Common myeloid progenitor, CD34-positive (primary cell): Measurements from ENCODE around the gene NEK4.

ENCODE experiments used
- CTCF ChIA-PET: fragments of 350-600 bp; sonication (Branson Sonifier 250); formaldehyde crosslinking; loops from one replicate; lab custom pipeline; 2021; ENCODE audit warnings: antibody characterized with exemption; lab: Charles Lee
- POLR2A ChIA-PET: fragments of 350-600 bp; sonication (Branson Sonifier 250); formaldehyde crosslinking; loops from one replicate; lab custom pipeline; 2021; ENCODE audit warnings: antibody characterized with exemption; lab: Charles Lee
- DNase-seq, 3 donors: peaks; one replicate each; pipeline versions ENCODE4 v3.0.0 to v3.0.0-alpha.2; 2013
- H3K27ac ChIP-seq, 2 experiments: 1 replicate in 1 of 2; 2 replicates in 1 of 2; pipeline ENCODE4 v1.7.0; 2013; ENCODE audit warnings: inconsistent platforms in 2 of 2, low read length in 2 of 2, mild to moderate bottlenecking in 2 of 2, low read depth in 1 of 2, moderate library complexity in 1 of 2; ENCODE audit not compliant: severe bottlenecking in 2 of 2, insufficient read depth in 1 of 2, poor library complexity in 1 of 2
- H3K27me3 ChIP-seq, 5 experiments: replicated peaks in 2 of 5; 1 replicate in 3 of 5; 2 replicates in 2 of 5; pipeline versions ENCODE4 v1.6.1 to v1.7.0; 2013; ENCODE audit warnings: low read length in 4 of 5, mild to moderate bottlenecking in 2 of 5, moderate library complexity in 2 of 5, inconsistent platforms in 1 of 5; ENCODE audit not compliant: insufficient read depth in 5 of 5, control insufficient read depth in 4 of 5
- H3K36me3 ChIP-seq, 4 experiments: 1 replicate in 2 of 4; 2 replicates in 2 of 4; pipeline versions ENCODE4 v1.6.1 to v1.7.0; 2013; ENCODE audit warnings: low read length in 3 of 4, control low read depth in 1 of 4, mild to moderate bottlenecking in 1 of 4; ENCODE audit not compliant: control insufficient read depth in 4 of 4, insufficient read depth in 4 of 4
- H3K4me1 ChIP-seq, 4 experiments: 1 replicate in 3 of 4; 2 replicates in 1 of 4; pipeline versions ENCODE4 v1.6.1 to v1.7.1; 2013; ENCODE audit warnings: low read length in 3 of 4, mild to moderate bottlenecking in 3 of 4, control low read depth in 1 of 4, inconsistent platforms in 1 of 4, moderate library complexity in 1 of 4; ENCODE audit not compliant: control insufficient read depth in 4 of 4, insufficient read depth in 4 of 4; ENCODE audit errors: control extremely low read depth in 1 of 4
- H3K4me3 ChIP-seq, 7 experiments: 1 replicate in 4 of 7; 2 replicates in 3 of 7; pipeline versions ENCODE4 v1.5.1 to v1.7.0; 2013; ENCODE audit warnings: mild to moderate bottlenecking in 7 of 7, low read length in 6 of 7, moderate library complexity in 6 of 7, inconsistent platforms in 2 of 7, low read depth in 2 of 7, control low read depth in 1 of 7; ENCODE audit not compliant: insufficient read depth in 4 of 7, control insufficient read depth in 1 of 7; ENCODE audit errors: extremely low read depth in 1 of 7
- H3K9me3 ChIP-seq, 5 experiments: 1 replicate in 4 of 5; 2 replicates in 1 of 5; pipeline versions ENCODE4 v1.6.1 to v1.7.1; 2013; ENCODE audit warnings: low read length in 4 of 5, mild to moderate bottlenecking in 2 of 5, inconsistent platforms in 1 of 5, low read depth in 1 of 5, moderate library complexity in 1 of 5; ENCODE audit not compliant: control insufficient read depth in 4 of 5, insufficient read depth in 2 of 5; ENCODE audit errors: control extremely low read depth in 1 of 5
- WGBS: methylation state at CpG from one replicate; pipeline ENCODE4 v1.1.5; 2013; ENCODE audit not compliant: insufficient coverage; 5-methylcytosine and 5-hydroxymethylcytosine counted together

NEK4 gene

DNA sequence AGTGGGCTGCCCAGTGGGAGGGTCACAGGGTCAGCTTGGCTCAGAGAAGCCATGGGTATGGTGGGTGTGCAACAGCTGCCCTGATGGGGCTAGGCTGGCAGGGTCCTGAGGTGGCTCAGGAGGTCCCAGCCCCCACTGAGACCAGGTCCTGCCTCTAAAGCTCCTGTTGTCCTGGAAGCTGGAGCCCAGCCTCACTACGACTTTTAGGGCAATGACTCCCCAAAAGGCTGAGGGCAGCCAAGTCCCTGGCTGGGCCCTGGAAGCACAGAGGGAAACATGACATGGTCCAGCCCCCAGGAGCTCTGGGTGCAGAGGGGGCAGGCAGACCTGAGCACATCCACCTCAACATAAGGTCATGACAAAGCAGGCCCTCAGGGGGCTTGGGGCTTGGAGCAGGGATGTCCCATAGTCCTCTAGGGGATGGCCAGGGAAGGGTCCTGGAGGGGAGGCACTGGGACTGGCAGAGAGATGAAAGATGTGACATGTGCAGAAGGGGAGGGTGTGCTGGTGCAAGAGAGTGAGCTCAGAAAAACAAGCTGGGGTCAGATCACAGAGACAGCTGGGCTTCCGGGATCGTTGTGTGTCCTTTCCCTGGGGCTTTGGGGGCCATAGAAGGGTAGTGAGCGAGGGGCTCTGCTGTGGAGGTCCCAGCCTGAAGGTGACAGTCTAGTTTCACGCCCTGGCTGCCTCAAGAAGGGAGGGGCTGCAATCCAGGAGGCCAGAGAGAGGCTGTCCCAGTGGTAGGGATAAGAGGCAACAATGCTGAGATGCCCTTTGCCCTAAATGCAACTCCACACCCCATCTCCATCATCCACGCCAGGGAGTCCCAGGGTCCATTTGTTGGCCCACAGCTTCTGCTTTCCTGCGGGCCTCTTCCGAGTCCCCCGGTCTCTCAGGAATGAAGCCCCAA lies 23.2 kb upstream of the NEK4 start:
- Histone ChIP-seq H3K4me1 (no peaks in the 10 kb centered on the region), H3K9me3 (no peaks in the 10 kb centered on the region), H3K36me3 (no peaks in the 10 kb centered on the region), H3K27me3 (no peaks in the 10 kb centered on the region), H3K4me3 (no peak overlapping the region), H3K27ac (no peak overlapping the region)
- DNase-seq = no peak
- whole genome bisulfite sequencing = 78% methylated on average over 5 of the region's 9 CpGs
- ChIA-PET CTCF (no interaction called here), POLR2A (no interaction called here)

GRCh38 chr3:52792961-52793695 lies 22.4 kb upstream of the NEK4 start:
- no peaks in the 10 kb centered on the region for H3K9me3 ChIP-seq
- ChIA-PET CTCF (interaction anchor here (0.7 to 1.6 kb wide), 2 partner anchors 10 to 19 kb away, joined by 3 to 5 read pairs; no protein-coding TSS in a partner anchor), POLR2A (no interaction called here)
- H3K4me1 ChIP-seq = no peaks in the 10 kb centered on the region
- H3K36me3 ChIP-seq = no peaks in the 10 kb centered on the region
- DNase-seq = no peak
- H3K4me3 ChIP-seq = no peak overlapping the region
- no peaks in the 10 kb centered on the region for H3K27me3 ChIP-seq
- H3K27ac ChIP-seq = no peak overlapping the region
- 86% methylated on average over 13 of the region's 18 CpGs for WGBS

GRCh38 chr3:52792413-52792812 lies 21.7 kb upstream of the NEK4 start:
- no peaks in the 10 kb centered on the region for H3K36me3 ChIP-seq
- CTCF ChIA-PET = interaction anchor here (0.5 to 1.6 kb wide), 3 partner anchors 9 to 101 kb away, joined by 3 to 5 read pairs (median 3); no protein-coding TSS in a partner anchor
- no peaks in the 10 kb centered on the region for H3K27me3 ChIP-seq
- no peak overlapping the region for H3K27ac ChIP-seq
- H3K4me1 ChIP-seq = no peaks in the 10 kb centered on the region
- 100% methylated on average over 7 of the region's 7 CpGs for WGBS
- no peak overlapping the region for H3K4me3 ChIP-seq
- H3K9me3 ChIP-seq = no peaks in the 10 kb centered on the region
- DNase-seq = no peak
- POLR2A ChIA-PET = no interaction called here

DNA sequence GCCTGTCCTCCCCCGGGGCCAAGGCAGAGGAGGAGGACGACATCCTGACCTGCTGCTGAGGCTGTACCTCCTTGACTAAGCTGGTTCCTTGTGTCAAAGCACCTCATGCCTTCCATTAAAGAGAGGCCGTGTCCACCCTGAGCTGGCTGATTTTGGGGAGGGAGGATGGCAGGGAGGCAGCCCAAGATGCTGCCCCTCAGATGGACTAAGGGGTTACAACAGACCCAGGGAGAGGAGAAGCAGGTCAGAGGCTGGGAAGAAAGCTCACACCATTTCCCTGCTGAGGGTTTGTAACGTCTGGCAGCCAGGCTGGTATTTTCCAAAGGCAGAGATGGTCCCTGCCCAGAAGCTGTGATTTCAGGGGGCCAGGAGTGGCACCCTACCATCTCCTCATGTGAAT lies 21.2 kb upstream of the NEK4 start:
- ChIA-PET CTCF (interaction anchor here (0.5 to 1.6 kb wide), 4 partner anchors 18 to 101 kb away, joined by 3 to 5 read pairs (median 3); no protein-coding TSS in a partner anchor), POLR2A (no interaction called here)
- Histone ChIP-seq H3K4me3 (no peak overlapping the region), H3K9me3 (no peaks in the 10 kb centered on the region), H3K27me3 (no peaks in the 10 kb centered on the region), H3K36me3 (no peaks in the 10 kb centered on the region), H3K4me1 (no peaks in the 10 kb centered on the region), H3K27ac (no peak overlapping the region)
- DNase-seq = no peak
- WGBS = 98% methylated on average over 4 of the region's 4 CpGs

DNA sequence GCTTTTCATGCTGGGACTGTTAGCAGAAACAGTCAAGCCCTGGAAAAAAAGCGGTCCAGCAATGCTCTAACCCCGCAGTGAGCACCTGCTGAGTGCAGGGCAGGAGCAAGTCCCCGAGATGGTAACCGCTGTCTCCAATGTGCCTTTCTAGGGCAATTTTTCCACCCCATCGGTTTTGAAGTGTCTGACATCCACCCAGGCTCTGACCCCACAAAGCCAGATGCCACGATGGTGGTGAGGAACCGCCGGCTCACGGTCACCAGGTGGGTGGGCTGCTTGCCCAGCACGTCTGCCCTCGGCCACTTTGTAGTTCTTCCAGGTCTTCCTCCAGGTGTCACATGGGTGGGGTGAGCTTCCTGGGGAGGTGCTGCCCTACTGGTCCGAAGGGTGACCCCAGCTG lies 20.6 kb upstream of the NEK4 start:
- H3K4me1 ChIP-seq = no peaks in the 10 kb centered on the region
- no peaks in the 10 kb centered on the region for H3K36me3 ChIP-seq
- H3K27me3 ChIP-seq = no peaks in the 10 kb centered on the region
- CTCF ChIA-PET = interaction anchor here (0.5 to 1.6 kb wide), 5 partner anchors 8 to 49 kb away, joined by 3 to 6 read pairs (median 3); no protein-coding TSS in a partner anchor
- H3K27ac ChIP-seq = no peak overlapping the region
- DNase-seq = no peak
- H3K4me3 ChIP-seq = no peak overlapping the region
- POLR2A ChIA-PET = no interaction called here
- H3K9me3 ChIP-seq = no peaks in the 10 kb centered on the region
- WGBS = 91% methylated on average over 11 of the region's 12 CpGs

DNA sequence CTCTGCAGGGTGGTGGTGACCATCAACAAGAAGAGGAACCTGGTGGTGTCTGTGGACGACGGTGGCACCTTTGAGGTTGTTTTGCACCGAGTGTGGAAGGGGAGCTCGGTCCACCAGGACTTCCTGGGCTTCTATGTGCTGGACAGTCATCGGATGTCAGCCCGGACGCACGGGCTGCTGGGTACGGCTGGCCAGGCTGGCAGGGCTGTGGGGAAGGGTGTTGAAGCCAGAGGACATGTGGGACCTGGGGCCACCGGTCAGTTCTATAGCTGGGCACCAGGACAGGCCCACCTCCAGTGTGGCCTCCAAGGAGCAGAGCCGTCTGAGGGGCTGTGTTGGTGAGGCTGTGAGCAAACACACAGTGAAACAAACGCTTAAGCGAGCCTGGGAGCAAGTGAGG lies 20.0 kb upstream of the NEK4 start:
- no peaks in the 10 kb centered on the region for H3K4me1 ChIP-seq
- no peak for DNase-seq
- POLR2A ChIA-PET = no interaction called here
- WGBS = 97% methylated on average over 8 of the region's 13 CpGs
- no peaks in the 10 kb centered on the region for H3K36me3 ChIP-seq
- no peak overlapping the region for H3K4me3 ChIP-seq
- H3K9me3 ChIP-seq = no peaks in the 10 kb centered on the region
- CTCF ChIA-PET = interaction anchor here (0.5 to 1.4 kb wide), 4 partner anchors 9 to 50 kb away, joined by 3 to 6 read pairs (median 3); no protein-coding TSS in a partner anchor
- H3K27ac ChIP-seq = no peak overlapping the region
- H3K27me3 ChIP-seq = no peaks in the 10 kb centered on the region
